GM06990 (cell line): ENCODE data around the gene CNTNAP2.

ENCODE experiments used
- DNase-seq: peaks from one replicate; pipeline ENCODE4 v3.0.0-alpha.2; 2011; ENCODE audit not compliant: insufficient read length; ENCODE audit errors: extremely low read depth
- H3K27me3 ChIP-seq: replicated peaks from 2 replicates; pipeline ENCODE4 v1.6.0; 2011; ENCODE audit warnings: low read length; ENCODE audit not compliant: control insufficient read depth, insufficient read depth
- H3K36me3 ChIP-seq: 2 replicates; pipeline ENCODE4 v1.5.1; 2011; ENCODE audit warnings: low read length; ENCODE audit not compliant: control insufficient read depth, insufficient read depth
- H3K4me3 ChIP-seq: replicated peaks from 2 replicates; pipeline ENCODE4 v1.5.1; 2011; ENCODE audit warnings: low read depth, mild to moderate bottlenecking, control low read depth, low read length
- CTCF ChIP-seq: IDR thresholded peaks from 2 replicates; pipeline ENCODE4 v1.5.1; 2011; ENCODE audit warnings: low read length, control low read depth, mild to moderate bottlenecking, inconsistent platforms; ENCODE audit not compliant: insufficient read depth, poor library complexity, severe bottlenecking

CNTNAP2 gene

GRCh38 chr7:146791344-146792285, 675.0 kb downstream of the CNTNAP2 start:
- no peak for TF ChIP-seq CTCF
- no peak for DNase-seq

GRCh38 chr7:146804620-146805019, 688.0 kb downstream of the CNTNAP2 start:
- H3K27me3 ChIP-seq = no peaks in the 10 kb centered on the region
- no peak for DNase-seq
- H3K4me3 ChIP-seq = no peak overlapping the region
- TF ChIP-seq CTCF = no peak
- no peaks in the 10 kb centered on the region for H3K36me3 ChIP-seq

More at GRCh38 chr7:146791344-146792285, 675.0 kb downstream of the CNTNAP2 start:
- Histone ChIP-seq H3K36me3 (no peaks in the 10 kb centered on the region), H3K4me3 (no peak overlapping the region), H3K27me3 (no peaks in the 10 kb centered on the region)

- DNase-seq = no peak
- Histone ChIP-seq H3K27me3 (no peaks in the 10 kb centered on the region), H3K4me3 (no peak overlapping the region), H3K36me3 (no peaks in the 10 kb centered on the region)
- TF ChIP-seq CTCF = no peak
Observed at GRCh38 chr7:146805082-146805481, 688.5 kb downstream of the CNTNAP2 start.

DNA sequence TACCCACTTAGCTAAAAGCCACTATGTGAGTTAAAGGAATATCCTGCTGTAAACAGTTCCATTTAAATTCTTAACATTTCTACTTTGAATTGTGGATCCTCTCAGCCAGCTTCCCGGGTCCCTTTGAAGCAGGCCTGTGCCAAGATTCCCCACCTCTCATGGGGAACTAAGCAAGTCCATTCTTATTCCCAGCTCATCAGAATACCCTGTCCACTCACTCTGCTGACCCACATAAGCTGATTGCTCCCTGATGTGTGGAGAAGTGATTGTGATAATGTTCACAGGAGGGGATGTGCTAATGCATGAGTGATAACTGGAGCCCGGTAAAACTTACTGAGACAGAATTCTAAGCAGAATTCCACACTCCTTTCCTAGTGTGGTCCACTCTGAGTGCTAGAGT, 709.7 kb downstream of the CNTNAP2 start:
- H3K36me3 ChIP-seq = no peaks in the 10 kb centered on the region
- TF ChIP-seq CTCF = no peak
- no peaks in the 10 kb centered on the region for H3K27me3 ChIP-seq
- DNase-seq = no peak
- no peak overlapping the region for H3K4me3 ChIP-seq

- no peaks in the 10 kb centered on the region for H3K36me3 ChIP-seq
- no peak for DNase-seq
- no peaks in the 10 kb centered on the region for H3K27me3 ChIP-seq
- no peak for TF ChIP-seq CTCF
- no peak overlapping the region for H3K4me3 ChIP-seq
Observed at GRCh38 chr7:146830686-146831085, 714.1 kb downstream of the CNTNAP2 start.
